M059J (cell line): Measurements from ENCODE around the gene KCP. TPM values are rescaled to one million over a fixed set of nuclear protein-coding genes. Genes with fewer than 3 reads are reported as not detected.

Source experiments
- DNase-seq: peaks from one replicate; pipeline ENCODE4 v3.0.0-alpha.2; 2012; ENCODE audit warnings: low read depth
- total RNA-seq: library from RNA; depleted of rRNA; stranded (reverse); fragments of >200 nt; shearing (Covaris generic); gene quantifications from 2 replicates; pipeline ENCODE4 v1.2.3, GENCODE V29; 2014

Gene KCP
- total RNA-seq, 1 experiment from 2014 or later: not detected

- no peak for DNase-seq
Observed at GRCh38 chr7:128939075-128939860, 28.8 kb upstream of the KCP start.

DNA sequence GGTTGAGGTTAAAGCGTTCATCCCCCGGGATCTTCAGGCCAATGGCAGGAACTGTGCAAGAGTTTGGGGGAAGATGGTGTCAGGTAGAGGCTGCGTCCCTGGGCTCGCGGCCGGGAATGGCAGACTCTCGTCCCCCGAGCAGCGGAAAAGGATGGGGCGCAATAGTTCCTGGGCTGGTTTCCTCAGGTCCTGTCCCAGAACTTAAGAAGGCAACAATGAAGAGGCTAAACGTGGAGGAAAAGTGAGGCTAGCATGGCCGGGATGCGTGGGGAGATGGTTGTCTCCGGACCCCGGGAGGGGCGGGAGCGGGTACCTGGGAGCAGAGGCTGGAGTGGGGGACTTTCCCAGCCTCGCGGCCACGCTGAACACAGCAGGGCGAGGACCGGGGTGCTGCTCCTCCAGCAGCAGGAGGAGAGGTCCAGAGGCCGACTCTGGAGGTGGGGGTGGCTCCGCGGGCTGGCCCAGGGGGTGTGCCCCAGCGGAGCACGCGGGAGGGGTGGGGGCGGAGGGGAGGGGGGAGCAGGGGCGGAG is 28.1 kb upstream of the KCP start:
- DNase-seq: peak; percentile 12

- peak; percentile 28 for DNase-seq
Observed at GRCh38 chr7:128937647-128938543, 27.4 kb upstream of the KCP start, which contains the start of gene IRF5. TSS of gene IRF5 (plus strand) at chr7:128937927. CDS start at chr7:128942082, 4,155 bp downstream.

DNA sequence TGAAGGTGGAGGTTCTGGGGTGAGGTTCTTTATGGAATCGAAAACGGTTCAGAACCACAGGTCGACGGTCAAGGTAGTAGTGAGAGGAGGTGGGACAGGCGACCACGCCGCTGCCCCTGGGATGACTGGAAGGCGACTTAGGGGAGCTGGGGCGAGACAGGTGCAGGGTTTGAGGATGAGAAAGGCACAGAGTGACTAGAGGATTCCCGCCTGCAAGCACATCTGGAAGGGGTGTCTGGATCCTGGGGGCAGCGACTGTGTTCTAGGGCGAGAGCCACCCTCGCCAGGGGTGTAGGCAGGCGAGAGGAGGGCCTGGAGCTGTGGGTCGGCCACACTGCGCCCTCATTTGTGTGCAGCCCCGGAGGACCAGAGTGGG is 26.8 kb upstream of the KCP start:
- no peak for DNase-seq

GRCh38 chr7:128936798-128937197 is 26.3 kb upstream of the KCP start:
- no peak for DNase-seq

DNA sequence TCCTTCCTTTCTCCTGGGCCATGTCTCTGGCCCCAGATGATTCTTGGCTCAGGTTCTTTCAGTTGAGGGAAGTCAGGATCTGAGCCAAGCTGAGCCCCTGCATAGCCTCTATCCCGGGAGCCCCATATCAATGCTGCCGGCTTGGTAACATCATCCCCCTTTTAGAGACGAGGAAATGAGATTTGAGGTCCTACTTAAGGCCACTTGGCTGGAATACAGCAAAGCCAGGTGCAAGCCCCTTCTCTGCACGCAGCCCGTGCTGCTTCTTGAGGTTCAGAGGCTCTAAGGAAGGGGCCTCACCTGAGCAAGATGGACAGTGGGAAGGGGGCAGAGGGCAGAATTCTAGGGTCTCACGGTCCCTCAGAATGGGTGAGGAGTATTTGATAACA is 24.8 kb upstream of the KCP start:
- DNase-seq: no peak

GRCh38 chr7:128934361-128935341 is 24.1 kb upstream of the KCP start:
- no peak for DNase-seq

GRCh38 chr7:128933180-128933891 is 22.8 kb upstream of the KCP start:
- DNase-seq: peak; percentile 27

DNA sequence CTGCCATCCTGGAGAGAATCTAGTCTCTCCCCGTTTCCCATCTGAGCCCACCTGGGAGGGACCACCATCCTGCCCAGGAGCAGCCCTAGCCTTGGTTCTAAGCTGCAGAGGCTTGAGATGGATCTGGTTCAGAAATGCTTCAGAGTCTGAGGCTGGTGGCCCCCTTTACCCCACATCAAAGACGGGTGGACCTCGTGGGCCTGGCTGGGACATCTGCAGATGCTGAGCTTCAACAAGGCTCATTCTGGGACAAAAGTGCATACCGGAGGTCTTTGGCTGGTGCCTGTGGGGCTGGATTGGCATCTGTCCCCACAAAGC is 22.3 kb upstream of the KCP start:
- no peak for DNase-seq

GRCh38 chr7:128931965-128932861 is 21.7 kb upstream of the KCP start:
- DNase-seq: no peak

- DNase-seq: no peak
Observed at GRCh38 chr7:128931190-128931798, 20.8 kb upstream of the KCP start.

- DNase-seq: no peak
Observed at GRCh38 chr7:128928882-128929788, 18.6 kb upstream of the KCP start.

DNA sequence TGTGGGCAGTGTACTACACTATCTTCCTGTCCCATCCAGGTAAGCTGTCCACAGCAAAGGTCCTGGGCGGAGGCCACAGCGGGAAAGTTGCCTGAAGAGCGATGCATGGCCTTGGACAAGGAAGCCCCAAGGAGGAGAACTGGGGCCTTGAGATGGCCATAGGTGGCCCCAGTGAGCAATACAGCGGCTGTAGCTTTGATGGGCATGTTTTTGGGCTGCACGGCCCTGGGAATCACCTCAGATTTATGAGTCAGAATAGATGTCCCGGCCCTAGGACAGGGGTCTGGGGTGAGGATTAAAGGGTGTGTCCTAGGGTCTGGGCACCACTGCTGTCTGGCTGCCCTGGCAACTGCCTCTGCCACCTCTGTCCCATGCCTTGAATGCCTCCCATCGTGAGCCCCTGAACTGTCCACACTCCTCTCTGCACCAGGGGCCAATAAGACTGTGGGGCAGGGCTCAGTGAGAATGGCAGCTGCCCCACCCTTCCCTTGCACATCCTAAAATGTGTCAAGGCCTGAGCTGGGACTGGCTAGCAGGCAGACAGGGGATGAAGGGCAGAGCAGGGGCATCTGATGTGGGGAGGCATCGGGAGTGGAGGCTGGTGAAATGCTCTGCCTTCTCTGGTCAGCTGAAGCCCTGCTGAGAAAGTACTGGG is 17.8 kb upstream of the KCP start:
- no peak for DNase-seq

DNA sequence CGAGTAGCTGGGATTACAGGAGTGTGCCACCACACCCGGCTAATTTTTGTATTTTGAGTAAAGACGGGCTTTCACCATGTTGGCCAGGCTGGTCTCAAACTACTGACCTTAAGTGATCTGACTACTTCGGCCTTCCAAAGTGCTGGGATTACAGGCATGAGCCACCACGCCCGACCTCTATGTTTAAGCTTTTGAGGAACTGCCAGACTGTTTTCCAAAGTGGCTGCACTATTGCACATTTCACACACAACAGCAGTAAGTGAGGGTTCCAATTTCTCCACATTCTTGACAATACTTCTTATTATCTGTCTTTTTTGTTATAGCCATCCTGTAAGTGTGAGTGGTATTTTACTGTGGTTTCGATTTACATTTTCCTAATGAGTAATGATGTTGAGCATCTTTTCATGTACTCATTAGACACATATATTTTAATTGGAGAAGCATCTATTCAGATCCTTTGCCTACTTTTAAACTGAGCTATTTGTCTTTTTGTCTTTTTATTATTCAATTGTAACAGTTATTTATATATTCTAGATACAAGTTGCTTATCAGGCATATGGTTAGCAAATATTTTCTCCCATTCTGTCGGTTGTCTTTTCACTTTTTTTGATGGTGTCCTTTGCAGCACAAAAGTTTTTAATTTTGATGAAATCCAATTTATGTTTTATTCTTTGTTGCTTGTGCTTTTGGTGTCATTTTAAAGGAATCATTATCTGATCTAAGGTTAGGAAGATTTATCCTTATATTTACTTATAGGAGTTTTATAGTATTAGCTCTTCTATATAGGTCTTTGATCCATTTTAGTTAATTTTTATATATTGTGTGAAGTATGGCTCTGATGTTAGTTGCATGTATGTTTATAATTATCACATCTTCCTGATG is 14.4 kb upstream of the KCP start:
- no peak for DNase-seq

DNA sequence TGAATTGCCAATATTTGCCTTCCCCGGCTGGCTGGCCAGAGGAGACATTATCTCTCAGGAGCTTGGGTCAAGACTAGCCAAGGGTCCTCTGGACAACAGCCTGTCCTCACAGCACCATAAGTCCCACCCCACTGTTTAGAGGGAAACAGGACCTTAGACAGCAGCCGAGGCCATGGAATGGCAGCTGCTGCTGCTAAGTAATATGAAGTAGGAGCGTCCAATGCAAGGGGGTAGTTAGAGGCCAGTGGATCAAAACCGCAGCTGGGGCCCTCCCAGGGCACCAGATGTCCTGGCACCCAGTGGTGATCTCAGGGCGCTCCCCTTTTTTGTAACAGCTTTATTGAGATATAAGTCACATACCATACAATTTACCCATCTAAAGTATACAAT is 12.9 kb upstream of the KCP start:
- no peak for DNase-seq

- DNase-seq: no peak
Observed at GRCh38 chr7:128922496-128923410, 12.2 kb upstream of the KCP start.
